T follicular helper cell (primary cell): ENCODE measurements around the gene PLAAT4.

Experiments
- DNase-seq: peaks from one replicate; pipeline ENCODE4 v3.0.0-alpha.2; 2020; ENCODE audit warnings: low read depth
- total RNA-seq, 2 experiments: gene quantifications; one replicate each; lab custom pipeline; 2026; lab: John Stamatoyannopoulos, UW

PLAAT4 gene
- total RNA-seq: 27.9 to 55.3 reads per million in 2 experiments

DNA sequence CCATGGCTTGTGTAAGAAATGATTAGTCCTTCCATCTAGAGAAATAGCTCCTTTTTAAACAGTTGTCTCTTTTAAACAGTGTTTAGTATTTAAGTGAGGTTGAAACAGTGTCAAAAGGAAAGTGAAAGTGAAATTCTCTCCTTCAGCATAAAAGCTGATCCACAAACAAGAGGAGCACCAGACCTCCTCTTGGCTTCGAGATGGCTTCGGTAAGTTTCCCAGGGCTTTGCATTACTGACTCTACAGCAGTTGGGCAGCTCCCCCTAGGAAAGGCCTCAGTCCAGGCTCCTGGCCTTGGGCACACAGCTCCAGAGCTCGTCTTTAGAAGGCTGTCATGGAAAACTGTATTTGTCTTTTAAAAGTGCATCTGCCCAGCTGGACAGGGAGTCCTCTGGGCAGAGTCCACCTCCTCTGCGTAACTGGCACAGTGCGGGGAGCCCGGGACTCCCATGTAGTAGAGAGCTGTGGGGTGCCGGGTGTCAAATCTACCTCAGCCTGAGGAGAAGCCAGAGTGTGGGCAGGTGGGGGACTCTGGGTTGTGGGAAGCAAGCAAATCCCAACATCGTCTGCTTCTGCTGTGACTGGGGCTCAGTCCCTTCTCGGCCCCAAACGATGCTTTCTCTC, at the start of gene PLAAT4:
PLAAT4 (plus strand) TSS at position 140 of the 624 bp plus-strand sequence; CDS start at position 201, 61 bp downstream.
- peak; percentile 20 for DNase-seq

- DNase-seq: no peak
Measured at GRCh38 chr11:63488789-63489188, 47.8 kb upstream of the PLAAT4 start.

DNA sequence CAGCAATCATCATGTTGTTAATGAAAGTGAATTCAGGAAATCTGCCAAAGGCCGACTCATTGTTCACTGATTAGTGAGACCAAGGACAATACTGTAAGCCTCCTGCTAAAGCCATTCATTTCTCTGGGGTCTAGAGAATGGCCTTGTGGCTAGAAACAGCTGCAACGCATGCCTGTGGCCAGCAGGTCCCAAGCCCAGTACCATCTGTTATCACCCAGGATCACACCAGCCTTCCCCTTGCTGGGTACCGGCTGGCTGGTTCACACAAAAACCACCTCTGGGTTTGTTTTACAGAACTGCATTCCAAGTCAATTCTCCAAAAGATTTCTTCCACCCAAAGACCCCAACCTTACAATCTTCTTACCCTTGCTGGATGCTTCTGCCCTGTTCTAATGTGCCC, 46.7 kb upstream of the PLAAT4 start:
- DNase-seq: no peak

GRCh38 chr11:63490551-63491239, 45.9 kb upstream of the PLAAT4 start, which contains the start of gene PLAAT5:
TSS of gene PLAAT5 (minus strand) at chr11:63491167. CDS start at chr11:63491034, 133 bp downstream.
- DNase-seq: no peak

DNA sequence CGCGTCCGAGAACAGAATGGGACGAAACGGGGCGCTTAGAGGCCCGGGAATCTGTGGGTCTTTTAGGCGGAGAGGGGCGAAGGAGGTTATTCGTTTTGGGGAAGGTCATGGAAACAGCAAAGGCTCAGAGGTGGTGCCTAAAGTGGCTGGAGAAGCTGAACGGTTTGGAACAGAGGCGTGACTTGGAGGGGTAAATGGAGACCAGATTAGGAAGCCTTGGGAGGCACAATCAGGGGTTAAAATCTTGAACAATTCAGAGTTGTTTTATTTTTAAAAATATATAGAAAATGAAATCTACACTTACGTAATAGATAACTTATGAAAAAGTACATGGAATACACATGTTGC, 45.4 kb upstream of the PLAAT4 start:
- DNase-seq: no peak

DNA sequence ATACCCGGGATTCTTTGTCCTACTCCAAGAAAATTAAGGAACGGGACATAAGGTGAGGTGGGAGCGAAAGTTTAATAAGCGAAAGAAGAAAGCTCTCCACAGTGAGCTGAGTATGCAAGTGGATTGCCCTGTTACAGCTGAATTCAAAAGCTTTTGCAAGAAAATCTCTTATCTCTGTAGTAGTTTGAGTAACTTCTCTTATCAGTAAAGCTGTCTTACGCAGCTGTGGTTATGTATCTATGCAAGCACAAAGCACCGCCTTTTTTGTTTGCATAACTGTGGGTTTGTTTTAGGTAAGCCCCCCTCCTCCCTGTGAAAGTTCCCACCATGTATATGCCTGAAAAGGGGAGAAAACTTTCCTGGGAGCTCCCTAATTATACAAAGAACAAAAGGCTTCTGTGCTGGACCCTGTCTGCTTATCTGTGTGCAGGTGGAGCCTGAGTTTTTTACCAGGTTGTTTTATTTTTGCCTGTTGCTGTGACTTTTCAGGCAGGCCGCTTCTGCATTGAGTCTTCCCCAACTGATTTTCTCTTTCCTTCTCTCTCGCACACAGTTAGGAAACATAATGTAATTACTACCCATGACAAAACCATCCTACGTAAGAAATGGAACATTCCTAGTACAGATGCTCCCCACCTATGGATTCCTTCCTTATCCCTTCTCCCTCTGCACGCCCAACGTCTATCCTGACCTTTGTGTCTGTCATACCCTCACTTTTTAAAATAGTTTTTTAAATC, 44.8 kb upstream of the PLAAT4 start:
- no peak for DNase-seq

GRCh38 chr11:63492441-63492840, 44.2 kb upstream of the PLAAT4 start:
- no peak for DNase-seq

DNA sequence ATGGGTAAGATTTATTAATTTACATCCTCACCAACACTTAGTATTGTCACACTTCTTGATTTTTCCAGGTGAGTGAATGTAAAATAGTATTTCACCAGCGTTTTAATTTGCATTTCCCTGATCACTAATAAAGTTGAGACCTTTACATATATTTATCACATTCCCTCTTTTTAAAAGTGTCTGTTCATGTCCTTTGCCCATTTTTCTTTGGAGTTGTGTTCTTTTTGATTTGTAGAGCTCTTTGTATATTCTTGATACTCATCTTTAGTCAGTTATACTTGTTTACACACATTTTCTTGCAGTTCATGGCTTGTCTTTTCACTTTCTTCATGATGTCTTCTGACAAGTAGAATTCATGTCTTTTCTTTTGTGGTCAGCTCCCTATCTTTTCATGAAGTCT, 43.5 kb upstream of the PLAAT4 start:
- no peak for DNase-seq

GRCh38 chr11:63494975-63495374, 41.6 kb upstream of the PLAAT4 start:
- no peak for DNase-seq

DNA sequence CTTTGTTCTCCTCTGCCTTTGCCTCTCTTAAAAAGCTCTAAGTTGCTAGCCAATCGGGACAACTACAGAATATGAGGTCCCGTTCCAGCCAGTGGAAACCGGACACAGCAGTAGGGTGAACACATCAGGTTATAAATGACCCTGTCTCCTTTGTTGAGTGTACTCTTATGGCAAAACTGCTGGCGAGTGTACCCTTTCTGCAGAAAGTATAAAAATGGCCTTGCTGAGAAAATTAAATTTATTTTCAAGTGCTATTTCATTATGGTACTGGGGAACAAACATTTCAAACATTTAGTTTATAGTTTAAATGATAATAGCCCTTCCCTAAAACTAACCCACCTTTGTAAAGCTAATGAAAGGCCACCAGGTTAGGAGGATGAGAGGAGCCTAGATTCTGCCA, 36.7 kb upstream of the PLAAT4 start:
- no peak for DNase-seq

- no peak for DNase-seq
Measured at GRCh38 chr11:63501236-63501635, 35.4 kb upstream of the PLAAT4 start.

- DNase-seq: no peak
Measured at GRCh38 chr11:63502252-63502820, 34.3 kb upstream of the PLAAT4 start.

DNA sequence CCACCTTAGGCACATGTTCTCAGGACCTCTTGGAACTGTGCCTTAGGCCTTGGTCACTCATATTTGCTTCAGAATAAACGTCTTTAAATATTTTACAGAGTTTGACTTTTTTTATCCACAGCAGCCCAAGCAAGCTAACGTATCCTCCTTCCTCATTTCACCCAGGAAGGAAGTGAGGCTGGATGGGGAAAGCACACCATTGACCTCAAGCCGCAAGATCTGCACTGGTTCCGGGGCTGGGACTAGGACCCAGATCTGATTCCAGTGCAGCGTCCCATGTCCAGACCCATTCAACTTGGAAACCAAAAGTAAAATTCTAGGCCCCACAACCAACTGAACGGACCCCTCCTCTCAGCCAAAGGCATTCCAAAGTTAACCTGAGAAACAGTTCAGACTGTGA, 33.1 kb upstream of the PLAAT4 start:
- DNase-seq: no peak

GRCh38 chr11:63504054-63504453, 32.6 kb upstream of the PLAAT4 start:
- no peak for DNase-seq

- DNase-seq: no peak
Measured at GRCh38 chr11:63504933-63505586, 31.5 kb upstream of the PLAAT4 start.

DNA sequence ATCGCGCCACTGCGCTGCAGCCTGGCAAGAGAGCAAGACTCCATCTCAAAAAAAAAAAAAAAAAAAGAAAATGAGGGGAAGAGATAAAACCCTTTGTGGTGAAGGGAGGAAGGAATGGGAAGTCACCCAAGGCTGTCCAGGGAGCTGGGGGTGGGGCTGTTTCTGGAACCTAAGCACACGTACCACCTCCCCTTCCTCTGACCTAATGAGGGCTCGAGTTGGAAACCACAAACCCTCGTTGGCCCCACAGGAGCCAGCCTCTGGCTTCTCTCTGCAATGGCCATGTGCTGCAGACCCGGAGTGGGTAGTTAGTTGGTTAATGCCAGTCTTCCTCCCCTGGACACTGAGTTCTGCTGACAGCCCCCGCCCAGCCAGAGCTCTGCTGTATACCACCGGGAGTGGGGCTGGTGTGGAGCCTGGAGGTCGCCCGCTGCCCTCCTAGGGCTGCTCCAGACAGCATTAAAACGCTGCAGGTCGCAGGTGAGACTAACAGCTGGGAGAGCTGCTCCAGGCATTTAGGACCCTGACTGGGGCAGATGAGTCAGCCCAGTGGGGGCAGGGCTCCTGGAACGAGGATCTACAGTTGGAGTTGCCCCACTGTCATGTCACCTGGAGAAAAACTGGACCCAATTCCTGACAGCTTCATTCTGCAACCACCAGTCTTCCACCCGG, 30.6 kb upstream of the PLAAT4 start, which contains the start of gene LGALS12:
LGALS12 (plus strand) TSS at position 228 of the 672 bp plus-strand sequence; CDS start at position 603, 375 bp downstream.
- DNase-seq: no peak

GRCh38 chr11:63506876-63507275, 29.7 kb upstream of the PLAAT4 start:
- no peak for DNase-seq

DNA sequence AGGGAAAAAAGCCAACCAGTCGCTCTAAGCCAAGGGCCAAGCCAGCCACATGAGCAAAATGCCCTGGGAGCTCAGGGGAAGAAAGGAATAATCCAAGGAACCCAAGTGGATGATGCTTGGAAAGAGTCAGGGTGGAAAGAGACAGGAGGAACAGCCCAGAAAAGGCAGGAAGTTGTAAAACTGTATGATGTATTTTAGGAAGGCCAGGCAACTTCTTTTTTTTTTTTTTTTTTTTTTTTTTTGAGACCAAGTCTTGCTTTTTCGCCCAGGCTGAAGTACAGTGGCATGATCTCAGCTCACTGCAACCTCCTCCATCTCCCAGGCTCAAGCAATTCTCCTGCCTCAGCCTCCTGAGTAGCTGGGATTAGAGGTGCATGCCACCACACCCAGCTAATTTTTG, 29.1 kb upstream of the PLAAT4 start:
- DNase-seq: no peak

GRCh38 chr11:63508009-63508408, 28.6 kb upstream of the PLAAT4 start:
- no peak for DNase-seq

DNA sequence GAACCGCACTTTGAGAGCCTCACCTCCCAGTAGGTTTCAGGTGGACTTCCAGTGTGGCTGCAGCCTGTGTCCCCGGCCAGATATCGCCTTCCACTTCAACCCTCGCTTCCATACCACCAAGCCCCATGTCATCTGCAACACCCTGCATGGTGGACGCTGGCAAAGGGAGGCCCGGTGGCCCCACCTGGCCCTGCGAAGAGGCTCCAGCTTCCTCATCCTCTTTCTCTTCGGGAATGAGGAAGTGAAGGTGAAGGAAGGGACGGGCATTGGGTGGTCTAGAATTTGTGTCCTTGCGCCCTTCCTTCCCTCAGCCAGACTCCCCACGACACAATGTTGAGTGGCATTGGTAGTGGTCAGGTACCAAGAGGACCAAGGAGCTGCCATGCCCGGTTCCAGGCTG, 27.9 kb upstream of the PLAAT4 start:
- DNase-seq: no peak

- no peak for DNase-seq
Measured at GRCh38 chr11:63510360-63511047, 26.1 kb upstream of the PLAAT4 start.
